SK-N-MC (cell line): ENCODE results near the gene GIPC1.

Experiments used
- EZH2 ChIP-seq: fragments of 200-600 bp; sonication (generic); IDR thresholded peaks from one replicate; pipeline ENCODE4 v1.6.1; 2017; ENCODE audit warnings: antibody characterized with exemption
- FOXP2 ChIP-seq: optimal IDR thresholded peaks from 2 replicates; pipeline ENCODE3; 2011; ENCODE audit warnings: mild to moderate bottlenecking, moderate library complexity; ENCODE audit not compliant: insufficient read depth; ENCODE audit errors: extremely low read length, control extremely low read depth
- POLR2AphosphoS5 ChIP-seq: IDR thresholded peaks from 2 replicates; pipeline ENCODE4 v1.6.1; 2012; ENCODE audit warnings: mild to moderate bottlenecking, low read depth, low read length, borderline replicate concordance

GRCh38 chr19:14516048-14516534 is 20.2 kb upstream of the GIPC1 start:
- TF ChIP-seq EZH2 (no peak), POLR2AphosphoS5 (no peak), FOXP2 (no peak)
